HUES6 (cell line): ENCODE results near the gene CNIH4.
"Not testable (repeated sequence)": the region's sequence is repeated elsewhere in the genome, so short reads cannot be mapped to it uniquely, and the experiment has no call there.

Experiments used
- H3K27ac ChIP-seq: 2 replicates; pipeline ENCODE4 v1.7.0; 2013; ENCODE audit warnings: low read depth, mild to moderate bottlenecking, low read length, inconsistent platforms
- H3K27me3 ChIP-seq: 2 replicates; pipeline ENCODE4 v1.6.1; 2013; ENCODE audit warnings: low read length; ENCODE audit not compliant: control insufficient read depth, insufficient read depth
- H3K36me3 ChIP-seq: 2 replicates; pipeline ENCODE4 v1.6.1; 2013; ENCODE audit warnings: low read length; ENCODE audit not compliant: control insufficient read depth, insufficient read depth
- H3K4me1 ChIP-seq: 2 replicates; pipeline ENCODE4 v1.6.1; 2013; ENCODE audit warnings: low read length; ENCODE audit not compliant: control insufficient read depth, insufficient read depth
- H3K4me3 ChIP-seq: 2 replicates; pipeline ENCODE4 v1.5.1; 2013; ENCODE audit warnings: low read depth, low read length
- H3K9ac ChIP-seq: one replicate; pipeline ENCODE4 v1.6.1; 2013; ENCODE audit warnings: mild to moderate bottlenecking, low read length
- H3K9me3 ChIP-seq: 2 replicates; pipeline ENCODE4 v1.6.1; 2013; ENCODE audit warnings: low read depth, low read length; ENCODE audit not compliant: control insufficient read depth, insufficient read depth

CNIH4 gene

DNA sequence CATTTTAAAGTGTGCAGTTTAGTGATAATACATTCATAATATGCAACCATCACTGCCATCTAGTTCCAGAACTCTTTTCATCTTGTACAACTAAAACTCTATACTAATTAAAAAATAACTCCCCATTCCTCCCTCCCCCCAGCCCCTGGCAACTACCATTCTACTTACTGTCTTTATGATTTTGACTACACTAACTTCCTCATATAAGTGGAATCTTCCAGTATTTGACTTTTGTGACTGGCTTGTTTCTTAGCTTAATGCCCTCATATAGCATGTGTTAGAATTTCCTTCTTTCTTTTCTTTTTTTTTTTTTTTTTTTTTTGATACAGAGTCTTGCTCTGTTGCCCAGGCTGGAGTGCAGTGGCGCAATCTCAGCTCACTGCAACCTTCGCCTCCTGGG lies 25.4 kb upstream of the CNIH4 start:
- Histone ChIP-seq H3K27ac (no peak overlapping the region), H3K27me3 (no peaks in the 10 kb centered on the region), H3K4me3 (no peak overlapping the region), H3K36me3 (0 out of 2 replicates have a peak, but pooled peaks cover 3% of the 10 kb centered on the region), H3K9me3 (no peaks in the 10 kb centered on the region), H3K4me1 (peaks cover 5% of the 10 kb centered on the region), H3K9ac (no peak overlapping the region)

DNA sequence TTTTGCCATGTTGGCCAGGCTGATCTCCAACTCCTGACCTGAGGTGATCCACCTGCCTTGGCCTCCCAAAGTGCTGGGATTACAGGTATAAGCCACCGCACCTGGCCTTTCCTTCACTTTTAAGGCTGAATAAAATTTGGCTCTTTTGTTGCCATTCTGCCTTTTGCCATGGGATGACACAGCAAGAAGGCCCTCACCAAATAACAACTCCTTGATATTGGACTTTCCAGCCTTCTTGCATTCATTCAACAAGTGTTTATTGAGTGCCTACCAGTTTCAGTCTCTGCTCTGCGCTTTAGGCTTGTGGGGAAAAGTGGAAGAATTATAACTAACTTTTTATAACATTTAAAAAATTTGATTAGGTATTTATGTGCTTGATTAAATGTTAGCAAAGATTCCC lies 24.9 kb upstream of the CNIH4 start:
- Histone ChIP-seq H3K4me1 (peaks cover 5% of the 10 kb centered on the region), H3K4me3 (no peak overlapping the region), H3K36me3 (0 out of 2 replicates have a peak, but pooled peaks cover 3% of the 10 kb centered on the region), H3K27ac (no peak overlapping the region), H3K27me3 (no peaks in the 10 kb centered on the region), H3K9me3 (no peaks in the 10 kb centered on the region), H3K9ac (no peak overlapping the region)

- H3K36me3 ChIP-seq = no peaks in the 10 kb centered on the region
- no peak overlapping the region for H3K27ac ChIP-seq
- H3K4me1 ChIP-seq = peaks cover 4% of the 10 kb centered on the region
- no peak overlapping the region for H3K9ac ChIP-seq
- no peak overlapping the region for H3K4me3 ChIP-seq
- no peaks in the 10 kb centered on the region for H3K9me3 ChIP-seq
- H3K27me3 ChIP-seq = no peaks in the 10 kb centered on the region
Observed at GRCh38 chr1:224333309-224333926, 23.3 kb upstream of the CNIH4 start.

GRCh38 chr1:224333939-224334786 lies 22.5 kb upstream of the CNIH4 start:
- Histone ChIP-seq H3K36me3 (no peaks in the 10 kb centered on the region), H3K27me3 (no peaks in the 10 kb centered on the region), H3K9ac (no peak overlapping the region), H3K9me3 (no peaks in the 10 kb centered on the region), H3K4me3 (no peak overlapping the region), H3K4me1 (peaks cover 6% of the 10 kb centered on the region), H3K27ac (no peak overlapping the region)

GRCh38 chr1:224338150-224338838 lies 18.4 kb upstream of the CNIH4 start:
- peaks cover 10% of the 10 kb centered on the region for H3K9me3 ChIP-seq
- peaks cover 15% of the 10 kb centered on the region for H3K4me1 ChIP-seq
- no peaks in the 10 kb centered on the region for H3K27me3 ChIP-seq
- no peak overlapping the region for H3K4me3 ChIP-seq
- no peaks in the 10 kb centered on the region for H3K36me3 ChIP-seq
- peak overlapping the region; percentile 73 for H3K9ac ChIP-seq
- peak overlapping the region; percentile 94; the same call in 1 of the 2 replicates for H3K27ac ChIP-seq

DNA sequence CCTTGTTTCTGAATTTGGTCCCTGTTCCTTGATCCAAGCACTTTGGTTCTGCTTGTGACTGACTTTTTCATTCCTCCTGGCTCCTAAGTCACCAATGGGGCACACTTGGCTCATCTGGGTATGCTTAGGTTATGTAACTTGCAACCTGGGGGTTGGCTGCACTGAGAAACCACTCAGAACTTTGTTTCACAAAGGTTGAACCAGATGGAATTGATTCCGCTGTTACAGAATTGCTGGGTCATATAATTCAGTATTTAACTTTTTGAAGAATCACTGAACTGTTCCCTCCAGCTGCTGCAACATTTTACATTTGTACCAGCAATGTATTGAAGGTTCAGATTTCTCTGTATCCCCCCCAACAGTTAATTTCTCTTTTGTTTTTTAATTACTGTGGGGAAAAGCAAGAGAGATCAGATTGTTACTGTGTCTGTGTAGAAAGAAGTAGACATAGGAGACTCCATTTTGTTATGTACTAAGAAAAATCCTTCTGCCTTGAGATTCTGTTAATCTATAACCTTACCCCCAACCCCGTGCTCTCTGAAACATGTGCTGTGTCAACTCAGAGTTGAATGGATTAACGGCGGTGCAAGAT lies 17.1 kb upstream of the CNIH4 start:
- peak overlapping the region; percentile 7; the same call in 1 of the 2 replicates for H3K4me3 ChIP-seq
- no peaks in the 10 kb centered on the region for H3K27me3 ChIP-seq
- H3K9me3 ChIP-seq = peaks cover 22% of the 10 kb centered on the region
- H3K4me1 ChIP-seq = peaks cover 15% of the 10 kb centered on the region
- H3K27ac ChIP-seq = peak overlapping the region; percentile 94
- no peaks in the 10 kb centered on the region for H3K36me3 ChIP-seq
- H3K9ac ChIP-seq = peak overlapping the region; percentile 73

DNA sequence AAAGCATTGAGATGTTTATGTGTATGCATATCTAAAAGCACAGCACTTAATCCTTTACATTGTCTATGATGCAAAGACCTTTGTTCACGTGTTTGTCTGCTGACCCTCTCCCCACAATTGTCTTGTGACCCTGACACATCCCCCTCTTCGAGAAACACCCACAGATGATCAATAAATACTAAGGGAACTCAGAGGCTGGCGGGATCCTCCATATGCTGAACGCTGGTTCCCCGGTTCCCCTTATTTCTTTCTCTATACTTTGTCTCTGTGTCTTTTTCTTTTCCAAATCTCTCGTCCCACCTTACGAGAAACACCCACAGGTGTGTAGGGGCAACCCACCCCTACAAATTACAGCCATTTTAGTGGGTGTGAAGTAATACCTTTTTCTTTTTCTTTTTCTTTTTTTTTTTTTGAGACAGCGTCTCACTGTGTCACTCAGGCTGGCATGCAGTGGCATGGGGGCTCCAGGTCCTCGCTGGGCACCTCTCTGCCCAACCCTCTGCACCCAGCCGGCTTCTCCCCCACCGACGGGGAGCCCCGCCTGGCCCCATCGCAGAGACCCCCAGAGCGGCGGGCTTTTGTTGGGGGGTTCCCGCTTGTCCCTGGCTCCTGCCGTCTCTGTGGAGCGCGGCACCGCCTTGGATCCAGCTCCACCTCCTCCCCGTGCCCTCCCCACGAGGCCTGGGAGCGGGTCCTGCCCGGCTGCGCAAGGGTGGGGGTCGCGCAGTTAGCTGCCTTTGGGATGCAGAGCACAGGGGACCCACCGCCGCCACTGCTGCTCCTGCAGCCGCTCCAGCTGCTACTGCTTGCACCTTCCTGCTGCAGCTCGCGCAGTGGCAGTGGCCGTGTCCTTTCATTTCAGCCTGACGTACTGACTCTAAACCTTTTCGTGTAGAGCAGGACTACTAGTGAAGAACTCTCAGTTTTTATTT lies 16.0 kb upstream of the CNIH4 start:
- H3K4me3 ChIP-seq = peak overlapping the region; percentile 51
- H3K27ac ChIP-seq = peak overlapping the region; percentile 98

DNA sequence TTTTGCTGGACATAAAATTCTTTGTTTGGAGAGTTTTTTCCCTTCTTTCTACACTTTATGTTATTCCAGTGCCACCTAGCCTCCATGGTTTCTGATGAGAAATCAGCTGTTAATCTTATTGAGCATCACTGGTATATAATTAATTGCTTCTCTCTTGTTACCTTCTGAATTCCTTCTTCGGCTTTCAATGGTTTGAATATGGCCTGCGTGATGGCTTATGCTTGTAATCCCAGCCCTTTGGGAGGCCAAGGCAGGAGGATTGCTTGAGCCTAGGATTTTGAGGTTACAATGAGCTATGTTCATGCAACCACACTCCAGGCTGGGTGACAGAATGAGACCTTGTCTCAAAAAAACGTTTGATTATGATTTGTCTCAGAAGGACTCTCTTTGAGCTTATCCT lies 13.0 kb upstream of the CNIH4 start:
- no peak overlapping the region for H3K4me3 ChIP-seq
- peaks cover 14% of the 10 kb centered on the region for H3K4me1 ChIP-seq
- H3K27me3 ChIP-seq = no peaks in the 10 kb centered on the region
- H3K27ac ChIP-seq = no peak overlapping the region
- H3K36me3 ChIP-seq = no peaks in the 10 kb centered on the region
- peaks cover 24% of the 10 kb centered on the region for H3K9me3 ChIP-seq
- no peak overlapping the region for H3K9ac ChIP-seq

More for the DNA sequence above, 16.0 kb upstream of the CNIH4 start:
- not testable (repeated sequence) for H3K27me3 ChIP-seq, H3K36me3 ChIP-seq
- H3K9ac ChIP-seq = peak overlapping the region; percentile 95
- H3K9me3 ChIP-seq = peaks cover 24% of the 10 kb centered on the region
- peaks cover 15% of the 10 kb centered on the region for H3K4me1 ChIP-seq

GRCh38 chr1:224348137-224348536 lies 8.5 kb upstream of the CNIH4 start:
- Histone ChIP-seq H3K4me1 (no peaks in the 10 kb centered on the region), H3K36me3 (no peaks in the 10 kb centered on the region), H3K27ac (no peak overlapping the region)

DNA sequence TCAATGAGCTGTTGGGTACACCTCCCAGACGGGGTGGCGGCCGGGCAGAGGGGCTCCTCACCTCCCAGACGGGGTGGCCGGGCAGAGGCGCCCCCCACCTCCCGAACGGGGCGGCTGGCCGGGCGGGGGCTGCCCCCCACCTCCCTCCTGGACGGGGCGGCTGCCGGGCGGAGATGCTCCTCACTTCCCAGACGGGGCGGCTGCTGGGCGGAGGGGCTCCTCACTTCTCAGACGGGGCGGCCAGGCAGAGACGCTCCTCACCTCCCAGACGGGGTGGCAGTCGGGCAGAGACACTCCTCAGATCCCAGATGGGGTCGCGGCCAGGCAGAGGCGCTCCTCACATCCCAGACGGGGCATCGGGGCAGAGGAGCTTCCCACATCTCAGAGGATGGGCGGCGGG lies 7.0 kb upstream of the CNIH4 start:
- H3K9me3 ChIP-seq = peaks cover 19% of the 10 kb centered on the region
- H3K4me3 ChIP-seq, H3K9ac ChIP-seq, H3K27me3 ChIP-seq, H3K4me1 ChIP-seq, H3K36me3 ChIP-seq, H3K27ac ChIP-seq: not testable (repeated sequence)

More at GRCh38 chr1:224348137-224348536, 8.5 kb upstream of the CNIH4 start:
- no peak overlapping the region for H3K4me3 ChIP-seq
- peaks cover 34% of the 10 kb centered on the region for H3K9me3 ChIP-seq
- H3K27me3 ChIP-seq = no peaks in the 10 kb centered on the region
- H3K9ac ChIP-seq = no peak overlapping the region
